Measurements from ENCODE around the gene AKAP6. TPM values are rescaled to one million over a fixed set of nuclear protein-coding genes. Genes with fewer than 3 reads are reported as not detected.
"Not testable (repeated sequence)": the region's sequence is repeated elsewhere in the genome, so short reads cannot be mapped to it uniquely, and the experiment has no call there.

The AKAP6 gene
- total RNA-seq, 1 donor from 2014 or later, result 249 TPM

- no peak for DNase-seq (ENCODE audit: low spot score)
- intact Hi-C loops (cut with DNase I), result no loop called here
These were observed 217.1 kb downstream of the AKAP6 start for GRCh38 chr14:32546246-32546645.

- DNase-seq (ENCODE audit: low spot score), result no peak
- intact Hi-C loops (cut with DNase I), result loop anchor here (10.0 kb wide), 1 partner anchor 78 kb away; no protein-coding TSS in a partner anchor
These were observed 223.7 kb downstream of the AKAP6 start for GRCh38 chr14:32552766-32553165.

- DNase-seq (ENCODE audit: low spot score), result no peak
- intact Hi-C loops (cut with DNase I), result loop anchor here (5.0 to 10.0 kb wide), 2 partner anchors 84 to 307 kb away; no protein-coding TSS in a partner anchor
These were observed 229.9 kb downstream of the AKAP6 start for GRCh38 chr14:32559048-32559447.

GRCh38 chr14:32559590-32559989 lies 230.5 kb downstream of the AKAP6 start:
- DNase-seq (ENCODE audit: low spot score), result no peak
- intact Hi-C loops (cut with DNase I), result loop anchor here (5.0 to 10.0 kb wide), 2 partner anchors 85 to 307 kb away; no protein-coding TSS in a partner anchor

GRCh38 chr14:32560209-32560857 lies 231.2 kb downstream of the AKAP6 start:
- intact Hi-C loops (cut with DNase I), result no loop called here
- DNase-seq (ENCODE audit: low spot score), result no peak

- DNase-seq (ENCODE audit: low spot score), result no peak
- intact Hi-C loops (cut with DNase I), result no loop called here
These were observed 232.4 kb downstream of the AKAP6 start for GRCh38 chr14:32561520-32561919.

GRCh38 chr14:32564596-32564995 lies 235.5 kb downstream of the AKAP6 start:
- no peak for DNase-seq (ENCODE audit: low spot score)
- intact Hi-C loops (cut with DNase I), result no loop called here

- no peak for DNase-seq (ENCODE audit: low spot score)
- intact Hi-C loops (cut with DNase I), result no loop called here
These were observed 236.2 kb downstream of the AKAP6 start for GRCh38 chr14:32565256-32565655.

- DNase-seq (ENCODE audit: low spot score), result no peak
- intact Hi-C loops (cut with DNase I), result no loop called here
These were observed 238.7 kb downstream of the AKAP6 start for GRCh38 chr14:32567543-32568384.

GRCh38 chr14:32571551-32571950 lies 242.5 kb downstream of the AKAP6 start:
- no peak for DNase-seq (ENCODE audit: low spot score)
- intact Hi-C loops (cut with DNase I), result loop anchor here (10.0 kb wide), 1 partner anchor 1753 kb away; no protein-coding TSS in a partner anchor

GRCh38 chr14:32571995-32572866 lies 243.1 kb downstream of the AKAP6 start:
- DNase-seq (ENCODE audit: low spot score), result no peak
- intact Hi-C loops (cut with DNase I), result loop anchor here (10.0 kb wide), 1 partner anchor 1753 kb away; no protein-coding TSS in a partner anchor

- DNase-seq (ENCODE audit: low spot score), result no peak
- intact Hi-C loops (cut with DNase I), result loop anchor here (10.0 kb wide), 1 partner anchor 1752 kb away; no protein-coding TSS in a partner anchor
These were observed 243.7 kb downstream of the AKAP6 start for GRCh38 chr14:32572867-32573150.

GRCh38 chr14:32574269-32574668 lies 245.2 kb downstream of the AKAP6 start:
- intact Hi-C loops (cut with DNase I), result loop anchor here (10.0 kb wide), 1 partner anchor 1751 kb away; no protein-coding TSS in a partner anchor
- DNase-seq (ENCODE audit: low spot score), result no peak

GRCh38 chr14:32576088-32576795 lies 247.1 kb downstream of the AKAP6 start:
- intact Hi-C loops (cut with DNase I), result loop anchor here (2.0 to 10.0 kb wide), 3 partner anchors 251 to 1749 kb away; no protein-coding TSS in a partner anchor
- no peak for DNase-seq (ENCODE audit: low spot score)

- DNase-seq (ENCODE audit: low spot score), result no peak
- intact Hi-C loops (cut with DNase I), result loop anchor here (2.0 to 10.0 kb wide), 3 partner anchors 250 to 1748 kb away; no protein-coding TSS in a partner anchor
These were observed 247.9 kb downstream of the AKAP6 start for GRCh38 chr14:32576977-32577376.

- intact Hi-C loops (cut with DNase I), result loop anchor here (5.0 to 10.0 kb wide), 2 partner anchors 1214 to 1747 kb away; no protein-coding TSS in a partner anchor
These were observed 249.1 kb downstream of the AKAP6 start for GRCh38 chr14:32578181-32578580.

GRCh38 chr14:32583427-32583826 lies 254.3 kb downstream of the AKAP6 start:
- intact Hi-C loops (cut with DNase I); DNase-seq (ENCODE audit: low spot score): not testable (repeated sequence)

More at GRCh38 chr14:32578181-32578580, 249.1 kb downstream of the AKAP6 start:
- no peak for DNase-seq (ENCODE audit: low spot score)

- DNase-seq (ENCODE audit: low spot score), result no peak
- intact Hi-C loops (cut with DNase I), result no loop called here
These were observed 255.0 kb downstream of the AKAP6 start for GRCh38 chr14:32584079-32584478.

- no peak for DNase-seq (ENCODE audit: low spot score)
- intact Hi-C loops (cut with DNase I), result no loop called here
These were observed 258.4 kb downstream of the AKAP6 start for GRCh38 chr14:32587461-32587860.
